ENCODE results near the gene CEP290. TPM values are rescaled to one million over a fixed set of nuclear protein-coding genes. Genes with fewer than 3 reads are reported as not detected.

The CEP290 gene
- total and polyA plus RNA-seq, 2 donors from 2014 or later, result 5.1 to 18.2 TPM

GRCh38 chr12:88006351-88006750, 135.5 kb downstream of the CEP290 start:
- no peak overlapping the region for H3K27ac ChIP-seq (ENCODE audit: low read depth in 2 of 2, low read length in 2 of 2)
- intact Hi-C loops (cut with DNase I), result no loop called here
- FAIRE-seq (no peak), DNase-seq (no peak)
- no peak overlapping the region for H3K9ac ChIP-seq (ENCODE audit: low read length in 3 of 3)
- TF ChIP-seq CTCF (IDR thresholded peaks at IDR 0.05; ENCODE audit: borderline replicate concordance, extremely low read depth, insufficient read depth), result no peak
- no peaks in the 10 kb centered on the region for H3K4me1 ChIP-seq (ENCODE audit: control insufficient read depth in 2 of 3, insufficient read depth in 2 of 3, low read depth in 1 of 3, low read length in 3 of 3)
- H3K36me3 ChIP-seq (ENCODE audit: control insufficient read depth in 2 of 3, insufficient read depth in 3 of 3, low read length in 3 of 3), result no peaks in the 10 kb centered on the region
- no peaks in the 10 kb centered on the region for H3K9me3 ChIP-seq (ENCODE audit: control insufficient read depth in 2 of 3, insufficient read depth in 1 of 3, low read length in 3 of 3)
- H3K4me3 ChIP-seq (ENCODE audit: low read length in 3 of 3), result no peak overlapping the region
- H3K27me3 ChIP-seq (ENCODE audit: control insufficient read depth, insufficient read depth, low read length), result no peaks in the 10 kb centered on the region

GRCh38 chr12:88001327-88001726, 140.6 kb downstream of the CEP290 start:
- Histone ChIP-seq H3K27ac (ENCODE audit: low read depth in 2 of 2, low read length in 2 of 2) (no peak overlapping the region), H3K27me3 (ENCODE audit: control insufficient read depth, insufficient read depth, low read length) (no peaks in the 10 kb centered on the region), H3K4me3 (ENCODE audit: low read length in 3 of 3) (no peak overlapping the region), H3K9me3 (ENCODE audit: control insufficient read depth in 2 of 3, insufficient read depth in 1 of 3, low read length in 3 of 3) (no peaks in the 10 kb centered on the region), H3K9ac (ENCODE audit: low read length in 3 of 3) (no peak overlapping the region), H3K36me3 (ENCODE audit: control insufficient read depth in 2 of 3, insufficient read depth in 3 of 3, low read length in 3 of 3) (no peaks in the 10 kb centered on the region), H3K4me1 (ENCODE audit: control insufficient read depth in 2 of 3, insufficient read depth in 2 of 3, low read depth in 1 of 3, low read length in 3 of 3) (no peaks in the 10 kb centered on the region)
- DNase-seq, result no peak
- FAIRE-seq, result no peak
- intact Hi-C loops (cut with DNase I), result no loop called here
- TF ChIP-seq CTCF (IDR thresholded peaks at IDR 0.05; ENCODE audit: borderline replicate concordance, extremely low read depth, insufficient read depth), result no peak

Other genes starting within 250 kb of the CEP290 start
- 0.13 TPM for gene C12orf50, start 112.7 kb downstream of the CEP290 start, total RNA-seq
- not detected for gene C12orf50, start 112.7 kb downstream of the CEP290 start, polyA plus RNA-seq (ENCODE audit: insufficient read depth, low read depth, low replicate concordance)
- gene TMTC3, start 219 bp upstream of the CEP290 start, total RNA-seq, result 23.5 TPM
- 5.1 TPM for gene TMTC3, start 219 bp upstream of the CEP290 start, polyA plus RNA-seq (ENCODE audit: insufficient read depth, low read depth, low replicate concordance)

Measured in kidney (tissue), 14 donors.